LNCAP (cell line): ENCODE measurements around the gene PIGL.

Source experiments
- TF ChIP-seq, protein P1 (sequence below): fragments of 450-650 bp; IDR thresholded peaks from 2 replicates; pipeline ENCODE4 v1.5.1; 2017; ENCODE audit warnings: mild to moderate bottlenecking

The PIGL gene

DNA sequence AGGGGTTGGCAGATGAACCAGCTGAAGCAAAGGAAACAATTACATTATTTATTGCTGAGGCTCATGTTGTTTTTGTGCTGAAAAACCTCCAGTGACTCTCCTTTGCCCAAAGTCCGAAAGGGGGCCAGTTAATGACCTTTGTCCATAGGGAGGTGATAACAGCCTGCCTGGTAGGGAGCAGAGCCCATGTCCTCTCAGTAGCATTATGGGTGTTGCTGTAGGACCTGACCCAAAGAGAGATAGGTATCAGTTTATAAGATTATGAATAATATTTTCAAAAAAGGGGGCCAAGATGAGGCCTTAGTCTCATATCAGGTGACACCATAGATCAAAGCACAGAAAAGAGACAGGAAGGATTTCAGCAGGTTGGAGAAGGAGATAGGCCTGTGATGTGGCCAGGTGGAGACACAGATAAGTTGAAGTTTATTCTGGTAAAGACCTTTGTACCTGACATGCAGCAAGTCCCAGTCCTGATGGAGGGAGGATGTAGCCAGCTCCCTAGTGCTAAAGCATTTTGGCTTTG, 81.2 kb downstream of the PIGL start:
- TF ChIP-seq, protein P1, sequence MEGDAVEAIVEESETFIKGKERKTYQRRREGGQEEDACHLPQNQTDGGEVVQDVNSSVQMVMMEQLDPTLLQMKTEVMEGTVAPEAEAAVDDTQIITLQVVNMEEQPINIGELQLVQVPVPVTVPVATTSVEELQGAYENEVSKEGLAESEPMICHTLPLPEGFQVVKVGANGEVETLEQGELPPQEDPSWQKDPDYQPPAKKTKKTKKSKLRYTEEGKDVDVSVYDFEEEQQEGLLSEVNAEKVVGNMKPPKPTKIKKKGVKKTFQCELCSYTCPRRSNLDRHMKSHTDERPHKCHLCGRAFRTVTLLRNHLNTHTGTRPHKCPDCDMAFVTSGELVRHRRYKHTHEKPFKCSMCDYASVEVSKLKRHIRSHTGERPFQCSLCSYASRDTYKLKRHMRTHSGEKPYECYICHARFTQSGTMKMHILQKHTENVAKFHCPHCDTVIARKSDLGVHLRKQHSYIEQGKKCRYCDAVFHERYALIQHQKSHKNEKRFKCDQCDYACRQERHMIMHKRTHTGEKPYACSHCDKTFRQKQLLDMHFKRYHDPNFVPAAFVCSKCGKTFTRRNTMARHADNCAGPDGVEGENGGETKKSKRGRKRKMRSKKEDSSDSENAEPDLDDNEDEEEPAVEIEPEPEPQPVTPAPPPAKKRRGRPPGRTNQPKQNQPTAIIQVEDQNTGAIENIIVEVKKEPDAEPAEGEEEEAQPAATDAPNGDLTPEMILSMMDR, result no peak

DNA sequence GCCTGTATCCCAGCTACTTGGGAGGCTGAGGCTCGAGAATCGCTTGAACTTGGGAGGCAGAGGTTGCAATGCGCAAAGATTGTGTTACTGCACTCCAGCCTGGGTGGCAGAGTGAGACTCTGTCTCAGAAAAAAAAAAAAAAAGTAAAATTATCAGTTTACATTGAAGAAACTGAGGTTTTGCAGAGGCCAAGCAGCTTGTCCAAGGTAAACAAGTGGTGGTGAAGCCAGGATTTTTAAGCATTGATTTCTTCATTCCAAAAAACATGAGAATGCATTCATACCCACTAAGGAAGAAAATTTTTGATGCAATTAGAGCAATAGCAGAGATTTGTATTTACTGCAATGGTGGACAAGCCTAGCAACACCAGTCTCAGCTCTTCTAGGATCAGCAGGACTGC, 83.5 kb downstream of the PIGL start:
- TF ChIP-seq, protein P1, result no peak

DNA sequence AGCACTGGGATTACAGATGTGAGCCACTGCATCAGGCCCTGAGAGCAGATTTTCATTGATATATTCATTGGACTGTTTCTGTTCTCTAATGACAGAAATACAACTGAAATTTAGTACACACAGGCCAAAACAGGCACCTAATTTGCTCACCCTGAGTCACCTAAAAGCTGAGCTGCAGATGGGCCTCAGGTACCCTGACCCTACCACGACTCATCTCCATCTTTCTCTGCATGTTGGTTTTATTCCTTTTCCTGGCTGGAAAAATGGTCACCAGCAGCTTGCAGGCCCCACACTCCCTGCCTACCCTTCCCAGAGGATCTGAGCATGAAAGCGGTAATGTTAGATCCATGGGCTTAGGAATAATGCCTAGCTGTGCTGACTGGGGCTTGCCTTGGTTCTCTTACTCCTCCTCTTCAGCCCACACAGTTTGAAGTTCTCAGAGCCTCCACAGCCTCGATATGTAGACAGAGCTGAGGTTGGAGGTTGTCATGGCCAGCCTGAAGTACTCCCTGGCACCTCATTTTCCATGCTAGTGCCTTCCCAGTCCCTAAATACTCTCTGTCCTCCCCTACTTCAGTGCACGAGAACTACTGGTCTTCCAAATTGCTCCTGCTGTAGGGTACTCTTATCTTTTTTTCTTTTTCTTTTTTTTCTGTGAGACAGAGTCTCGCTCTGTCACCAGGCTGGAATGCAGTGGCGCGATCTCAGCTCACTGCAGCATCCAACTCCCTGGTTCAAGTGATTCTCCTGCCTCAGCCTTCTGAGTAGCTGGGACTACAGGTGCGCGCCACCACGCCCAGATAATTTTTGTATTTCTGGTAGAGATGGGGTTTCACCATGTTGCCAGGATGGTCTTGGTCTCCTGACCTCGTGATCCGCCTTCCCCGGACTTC, 85.2 kb downstream of the PIGL start:
- TF ChIP-seq, protein P1, result no peak

DNA sequence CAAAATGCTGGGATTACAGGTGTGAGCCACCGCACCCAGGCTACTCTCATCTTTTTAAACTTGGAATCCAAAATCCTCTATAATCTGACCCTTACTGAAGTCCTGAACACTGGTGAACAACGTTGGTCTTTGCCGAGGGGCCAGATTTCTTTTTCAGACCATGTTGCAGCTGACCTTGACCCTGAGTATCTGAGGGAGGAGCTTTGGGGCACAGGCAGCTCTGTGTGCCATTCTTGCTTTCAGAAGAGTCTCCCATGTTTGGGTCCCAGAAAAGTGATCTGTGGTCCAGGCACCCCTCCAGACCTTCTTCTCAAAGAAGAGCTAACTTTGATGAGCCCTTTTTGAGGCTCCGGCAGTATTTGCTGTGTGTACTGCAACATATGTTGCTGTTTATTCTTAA, 85.8 kb downstream of the PIGL start:
- TF ChIP-seq, protein P1, result no peak

DNA sequence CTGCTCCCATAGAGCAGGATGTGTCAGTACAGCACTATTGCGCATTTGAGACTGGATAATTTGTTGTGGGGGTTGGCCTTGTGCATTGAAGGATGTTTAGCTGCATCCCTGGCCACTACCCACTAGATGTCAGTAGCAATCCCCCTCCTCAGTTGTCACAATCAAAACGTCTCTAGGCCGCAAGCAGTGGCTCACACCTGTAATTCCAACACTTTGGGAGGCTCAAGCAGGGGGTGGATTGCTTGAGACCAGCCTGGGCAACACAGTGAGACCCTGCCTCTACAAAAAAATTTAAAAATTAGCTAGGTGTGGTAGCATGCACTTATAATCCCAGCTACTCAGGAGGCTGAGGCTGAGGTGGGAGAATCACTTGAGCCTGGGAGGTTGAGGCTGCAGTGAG, 87.8 kb downstream of the PIGL start:
- TF ChIP-seq, protein P1, result peak; percentile 55

DNA sequence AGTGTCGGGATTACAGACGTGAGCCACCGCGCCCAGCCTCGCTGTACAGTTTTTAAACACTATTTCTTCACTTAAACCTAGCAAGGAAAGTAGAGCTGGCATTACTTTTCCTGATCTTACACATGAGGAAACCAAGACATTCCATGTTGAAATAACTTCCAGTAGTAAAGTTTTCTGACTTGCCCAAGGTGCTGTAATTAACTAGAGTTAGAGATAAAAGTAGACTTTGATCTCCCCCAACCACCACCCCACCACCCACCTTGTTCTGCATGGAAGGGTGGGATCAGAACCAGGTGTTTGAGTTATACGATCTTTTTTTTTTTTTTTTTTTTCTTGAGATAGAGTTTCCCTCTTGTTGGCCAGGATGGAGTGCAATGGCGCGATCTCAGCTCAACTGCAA, 89.2 kb downstream of the PIGL start:
- TF ChIP-seq, protein P1, result no peak

DNA sequence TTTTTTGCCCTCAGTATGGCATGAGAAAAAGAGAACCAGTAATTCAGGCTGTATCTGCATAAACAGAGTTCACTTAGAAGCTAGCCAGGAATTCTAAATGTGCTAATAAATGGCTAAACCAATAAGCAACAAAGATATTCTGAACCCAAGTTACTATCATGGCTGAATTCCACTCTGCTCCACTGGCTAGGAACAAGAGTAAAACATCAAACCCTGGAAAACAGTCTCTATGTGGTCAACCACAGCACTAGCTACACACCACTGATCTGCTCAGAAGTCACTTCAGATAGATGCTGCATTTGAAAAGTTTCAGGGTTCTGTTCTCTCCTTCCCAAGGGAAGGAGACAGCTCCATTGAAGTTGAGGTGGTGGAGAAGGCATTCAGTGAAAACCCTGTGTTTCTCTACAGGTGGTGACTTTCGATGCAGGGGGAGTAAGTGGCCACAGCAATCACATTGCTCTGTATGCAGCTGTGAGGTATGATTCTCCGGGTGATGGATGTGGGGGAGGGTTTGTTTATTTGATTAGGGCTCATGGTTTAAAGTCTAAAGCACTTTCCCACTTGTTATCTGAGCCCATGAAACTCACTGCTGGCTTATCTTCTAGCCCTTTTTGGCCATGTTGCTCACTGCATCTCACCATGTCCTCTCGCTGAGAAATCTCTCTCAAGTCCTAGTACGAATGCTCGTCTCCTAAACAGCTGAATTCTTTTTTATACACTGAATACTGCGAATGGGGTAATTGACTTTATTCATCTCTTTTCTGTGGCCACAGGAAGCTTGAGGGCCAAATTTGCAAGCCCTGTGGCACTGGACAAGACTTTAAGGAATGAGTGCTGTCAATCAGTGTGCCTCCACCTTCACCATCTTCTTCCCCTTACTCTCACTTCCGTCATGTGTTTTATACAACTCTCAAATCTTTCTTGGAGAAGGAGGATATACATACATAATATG, 96.4 kb downstream of the PIGL start:
- TF ChIP-seq, protein P1, result no peak
